ENCODE measurements around the gene PHF21A. TPM values are rescaled to one million over a fixed set of nuclear protein-coding genes. Genes with fewer than 3 reads are reported as not detected.

The PHF21A gene
- polyA plus RNA-seq, 3 donors = 6.2 to 95.2 (median 14.0) TPM

DNA sequence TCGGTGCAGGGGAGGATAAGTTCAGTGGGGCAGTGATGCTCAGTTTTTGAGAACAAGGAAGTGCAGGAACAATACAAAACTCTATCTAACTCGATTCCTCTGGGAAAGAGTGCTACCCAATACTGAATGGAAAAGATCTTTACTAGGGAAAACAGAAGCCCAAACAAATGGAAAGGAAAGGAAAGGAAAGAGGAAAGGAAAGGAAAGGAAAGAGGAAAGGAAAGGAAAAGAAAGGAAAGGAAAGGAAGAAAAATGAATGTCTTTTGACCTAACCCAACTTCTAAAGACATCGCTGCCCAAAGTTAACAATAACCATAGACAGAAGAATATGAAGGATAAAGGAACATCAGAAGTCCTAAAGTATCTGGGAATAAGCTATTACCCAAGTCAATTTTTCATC is 41.6 kb downstream of the PHF21A start:
- intact Hi-C loops (cut with micrococcal nuclease) = no loop called here
- H3K27ac Mint-ChIP-seq = peak overlapping the region in 4 of 7 donors; percentile 15 to 51 (median 32)
- H3K36me3 ChIP-seq (replicated peaks in 1 of 2; ENCODE audit: control insufficient read depth in 1 of 2, insufficient read depth in 2 of 2, low read length in 2 of 2) = peaks cover 81 to 90% of the 10 kb centered on the region in 2 donors

DNA sequence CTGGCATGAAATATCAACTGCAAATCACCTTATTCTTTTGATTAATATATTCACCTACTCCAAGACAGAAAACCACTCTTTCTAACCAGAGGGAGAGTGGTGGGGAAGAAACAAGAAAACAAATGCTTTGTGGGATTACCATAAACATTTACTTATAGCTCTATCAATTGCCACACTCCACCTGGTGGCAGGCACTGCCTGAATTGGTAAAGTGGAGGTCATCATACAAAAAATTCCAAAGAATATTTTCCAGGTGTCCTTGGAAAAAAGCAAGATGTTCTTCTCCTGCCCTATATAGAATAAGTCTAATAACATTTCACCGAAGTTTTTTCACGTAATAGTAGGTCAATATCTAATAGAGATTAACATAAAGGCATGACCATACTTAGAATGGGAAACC is 45.3 kb downstream of the PHF21A start:
- no peak for DNase-seq
- peaks cover 60 to 82% of the 10 kb centered on the region in 2 donors for H3K36me3 Mint-ChIP-seq
- H3K9ac ChIP-seq (ENCODE audit: insufficient read depth, low read length, poor library complexity, severe bottlenecking) = no peak overlapping the region

More for the DNA sequence above, 41.6 kb downstream of the PHF21A start:
- TF ChIP-seq, protein P1, sequence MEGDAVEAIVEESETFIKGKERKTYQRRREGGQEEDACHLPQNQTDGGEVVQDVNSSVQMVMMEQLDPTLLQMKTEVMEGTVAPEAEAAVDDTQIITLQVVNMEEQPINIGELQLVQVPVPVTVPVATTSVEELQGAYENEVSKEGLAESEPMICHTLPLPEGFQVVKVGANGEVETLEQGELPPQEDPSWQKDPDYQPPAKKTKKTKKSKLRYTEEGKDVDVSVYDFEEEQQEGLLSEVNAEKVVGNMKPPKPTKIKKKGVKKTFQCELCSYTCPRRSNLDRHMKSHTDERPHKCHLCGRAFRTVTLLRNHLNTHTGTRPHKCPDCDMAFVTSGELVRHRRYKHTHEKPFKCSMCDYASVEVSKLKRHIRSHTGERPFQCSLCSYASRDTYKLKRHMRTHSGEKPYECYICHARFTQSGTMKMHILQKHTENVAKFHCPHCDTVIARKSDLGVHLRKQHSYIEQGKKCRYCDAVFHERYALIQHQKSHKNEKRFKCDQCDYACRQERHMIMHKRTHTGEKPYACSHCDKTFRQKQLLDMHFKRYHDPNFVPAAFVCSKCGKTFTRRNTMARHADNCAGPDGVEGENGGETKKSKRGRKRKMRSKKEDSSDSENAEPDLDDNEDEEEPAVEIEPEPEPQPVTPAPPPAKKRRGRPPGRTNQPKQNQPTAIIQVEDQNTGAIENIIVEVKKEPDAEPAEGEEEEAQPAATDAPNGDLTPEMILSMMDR (IDR thresholded peaks at IDR 0.05) = no peak
- Mint-ChIP-seq H3K4me1 (no peaks in the 10 kb centered on the region), H3K36me3 (peaks cover 69 to 75% of the 10 kb centered on the region in 2 donors), H3K4me3 (no peak overlapping the region), H3K27me3 (ENCODE audit: low read depth in 3 of 3) (no peaks in the 10 kb centered on the region), H3K9me3 (no peaks in the 10 kb centered on the region)
- no peaks in the 10 kb centered on the region for H3K9me3 ChIP-seq (replicated peaks in 1 of 2; ENCODE audit: control insufficient read depth in 1 of 2, insufficient read depth in 1 of 2, low read length in 2 of 2)
- H3K79me2 ChIP-seq (ENCODE audit: insufficient read depth, low read length) = no peaks in the 10 kb centered on the region
- no peak overlapping the region for H3K9ac ChIP-seq (ENCODE audit: insufficient read depth, low read length, poor library complexity, severe bottlenecking)
- no peaks in the 10 kb centered on the region for H3K27me3 ChIP-seq (ENCODE audit: control insufficient read depth in 2 of 2, insufficient read depth in 2 of 2, low read length in 2 of 2)
- no peak overlapping the region for H3K4me2 ChIP-seq (replicated peaks; ENCODE audit: extremely low read depth, low read length, poor library complexity, severe bottlenecking)
- peaks cover 81% of the 10 kb centered on the region for H4K20me1 ChIP-seq (ENCODE audit: insufficient read depth, low read length)
- no peak overlapping the region for H3K27ac ChIP-seq (ENCODE audit: low read depth in 1 of 2, low read length in 2 of 2)
- no peak overlapping the region for H2AFZ ChIP-seq (ENCODE audit: insufficient read depth, low read depth, low read length, poor library complexity, severe bottlenecking)
- H3K4me3 ChIP-seq (replicated peaks in 1 of 3; ENCODE audit: low read depth in 2 of 3, low read length in 3 of 3) = no peak overlapping the region
- H3K4me1 ChIP-seq (ENCODE audit: control insufficient read depth in 1 of 2, insufficient read depth in 2 of 2, low read length in 2 of 2) = no peaks in the 10 kb centered on the region
- no peak for DNase-seq
- no CpG with 5 or more reads among the region's 3 CpGs for WGBS (ENCODE audit: insufficient coverage)

More for the DNA sequence above, 45.3 kb downstream of the PHF21A start:
- intact Hi-C loops (cut with micrococcal nuclease) = no loop called here
- H2AFZ ChIP-seq (ENCODE audit: insufficient read depth, low read depth, low read length, poor library complexity, severe bottlenecking) = no peak overlapping the region
- H3K27ac ChIP-seq (ENCODE audit: low read depth in 1 of 2, low read length in 2 of 2) = no peak overlapping the region
- TF ChIP-seq, protein P1 (IDR thresholded peaks at IDR 0.05) = no peak
- H4K20me1 ChIP-seq (ENCODE audit: insufficient read depth, low read length) = peaks cover 78% of the 10 kb centered on the region
- no peak overlapping the region for H3K4me3 ChIP-seq (replicated peaks in 1 of 3; ENCODE audit: low read depth in 2 of 3, low read length in 3 of 3)
- no CpG with 5 or more reads among the region's 2 CpGs for WGBS (ENCODE audit: insufficient coverage)
- H3K4me1 ChIP-seq (ENCODE audit: control insufficient read depth in 1 of 2, insufficient read depth in 2 of 2, low read length in 2 of 2) = no peaks in the 10 kb centered on the region
- H3K36me3 ChIP-seq (replicated peaks in 1 of 2; ENCODE audit: control insufficient read depth in 1 of 2, insufficient read depth in 2 of 2, low read length in 2 of 2) = peaks cover 73 to 88% of the 10 kb centered on the region in 2 donors
- no peak overlapping the region for H3K27ac Mint-ChIP-seq
- H3K27me3 ChIP-seq (ENCODE audit: control insufficient read depth in 2 of 2, insufficient read depth in 2 of 2, low read length in 2 of 2) = no peaks in the 10 kb centered on the region
- no peaks in the 10 kb centered on the region for H3K4me1 Mint-ChIP-seq
- no peaks in the 10 kb centered on the region for H3K9me3 ChIP-seq (replicated peaks in 1 of 2; ENCODE audit: control insufficient read depth in 1 of 2, insufficient read depth in 1 of 2, low read length in 2 of 2)
- H3K4me3 Mint-ChIP-seq = no peak overlapping the region
- no peaks in the 10 kb centered on the region for H3K9me3 Mint-ChIP-seq
- no peaks in the 10 kb centered on the region for H3K27me3 Mint-ChIP-seq (ENCODE audit: low read depth in 3 of 3)
- no peak overlapping the region for H3K4me2 ChIP-seq (replicated peaks; ENCODE audit: extremely low read depth, low read length, poor library complexity, severe bottlenecking)
- no peaks in the 10 kb centered on the region for H3K79me2 ChIP-seq (ENCODE audit: insufficient read depth, low read length)

All from CD14-positive monocyte (primary cell).